NCI-H526 treated with DMSO at 0.1 percent for 48 hours (cell line): Measurements from ENCODE around the gene TVP23C.

ENCODE experiments used
- DNase-seq: peaks from one replicate; lab custom pipeline; 2025; lab: John Stamatoyannopoulos, UW

Gene TVP23C

DNA sequence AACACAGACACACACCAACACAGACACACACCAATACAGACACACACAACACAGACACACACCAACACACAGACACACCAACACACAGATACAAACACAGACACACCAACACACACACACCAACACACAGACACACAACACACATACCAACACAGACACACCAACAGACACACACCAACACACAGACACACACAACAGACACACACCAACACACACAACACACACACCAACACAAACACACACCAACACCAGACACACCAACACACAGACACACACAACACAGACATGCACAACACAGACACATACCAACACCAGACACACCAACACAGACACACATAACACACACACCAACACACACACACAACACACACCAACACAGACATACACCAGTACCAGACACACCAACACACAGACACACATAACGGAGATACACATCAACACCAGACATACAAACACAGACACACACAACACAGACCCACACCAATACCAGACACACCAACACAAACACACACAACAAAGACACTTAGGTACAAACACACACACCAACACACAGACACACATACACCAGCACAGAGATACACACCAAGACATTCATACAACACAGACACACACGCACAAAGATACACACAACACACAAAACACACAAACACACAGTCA is 98.1 kb downstream of the TVP23C start:
- DNase-seq, result no peak

- no peak for DNase-seq
Measured at GRCh38 chr17:15464231-15464985, 98.9 kb downstream of the TVP23C start.

DNA sequence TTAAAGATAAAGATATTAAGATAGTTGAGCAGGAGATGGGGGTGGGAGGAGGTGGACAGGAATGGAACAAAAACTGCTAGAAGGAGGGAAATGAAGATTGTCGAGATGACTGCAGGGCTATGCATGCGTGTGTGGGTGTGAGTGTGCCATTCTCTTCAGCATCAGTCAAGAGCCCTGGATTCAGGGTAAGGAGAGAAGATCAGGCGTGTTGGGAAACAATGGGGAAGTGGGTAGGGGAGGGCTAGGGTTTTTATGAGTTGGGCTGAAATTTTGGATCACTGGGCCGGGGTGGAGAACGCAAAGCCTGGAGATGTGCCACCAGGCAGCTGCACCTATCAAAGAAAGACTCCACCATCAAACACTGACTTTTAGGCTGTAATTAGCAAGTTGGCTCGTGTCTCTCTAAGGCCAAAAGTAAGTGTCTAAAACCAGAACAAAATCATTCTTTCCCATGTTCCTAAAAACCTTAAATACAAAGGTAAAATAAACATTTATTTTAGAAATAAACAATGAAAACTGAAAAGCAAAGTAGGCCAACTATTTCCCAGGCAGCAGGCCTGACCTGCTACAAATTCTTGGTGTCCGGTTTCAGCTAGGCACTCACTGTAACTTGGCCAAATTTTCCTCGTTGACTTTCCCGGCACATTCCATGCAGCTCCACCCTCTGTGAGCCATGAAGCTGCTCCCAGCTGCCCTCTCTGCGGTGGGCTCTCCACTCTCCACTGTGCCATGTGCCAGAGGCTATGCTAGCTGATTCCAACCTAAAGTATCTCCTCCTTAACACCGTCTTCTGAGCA is 100.1 kb downstream of the TVP23C start:
- no peak for DNase-seq

DNA sequence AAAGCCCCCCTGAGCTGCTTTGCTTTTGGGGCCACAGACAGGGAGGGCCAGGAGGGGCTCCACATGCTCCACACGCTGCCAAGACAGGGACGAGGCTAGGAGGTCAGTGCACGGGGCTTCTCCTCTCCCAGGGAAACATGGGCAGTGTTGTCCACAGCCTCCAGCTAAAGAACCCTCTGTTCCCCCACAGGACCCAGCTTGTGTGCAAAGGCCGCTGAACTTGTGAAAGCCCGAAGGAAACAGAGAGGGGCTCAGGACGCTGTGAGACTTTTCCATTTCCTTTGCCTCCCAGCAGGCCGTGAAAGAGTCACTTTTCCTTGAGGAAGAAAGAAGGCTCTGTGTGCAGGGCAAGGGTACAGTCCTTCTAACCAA is 105.6 kb downstream of the TVP23C start:
- DNase-seq, result no peak

DNA sequence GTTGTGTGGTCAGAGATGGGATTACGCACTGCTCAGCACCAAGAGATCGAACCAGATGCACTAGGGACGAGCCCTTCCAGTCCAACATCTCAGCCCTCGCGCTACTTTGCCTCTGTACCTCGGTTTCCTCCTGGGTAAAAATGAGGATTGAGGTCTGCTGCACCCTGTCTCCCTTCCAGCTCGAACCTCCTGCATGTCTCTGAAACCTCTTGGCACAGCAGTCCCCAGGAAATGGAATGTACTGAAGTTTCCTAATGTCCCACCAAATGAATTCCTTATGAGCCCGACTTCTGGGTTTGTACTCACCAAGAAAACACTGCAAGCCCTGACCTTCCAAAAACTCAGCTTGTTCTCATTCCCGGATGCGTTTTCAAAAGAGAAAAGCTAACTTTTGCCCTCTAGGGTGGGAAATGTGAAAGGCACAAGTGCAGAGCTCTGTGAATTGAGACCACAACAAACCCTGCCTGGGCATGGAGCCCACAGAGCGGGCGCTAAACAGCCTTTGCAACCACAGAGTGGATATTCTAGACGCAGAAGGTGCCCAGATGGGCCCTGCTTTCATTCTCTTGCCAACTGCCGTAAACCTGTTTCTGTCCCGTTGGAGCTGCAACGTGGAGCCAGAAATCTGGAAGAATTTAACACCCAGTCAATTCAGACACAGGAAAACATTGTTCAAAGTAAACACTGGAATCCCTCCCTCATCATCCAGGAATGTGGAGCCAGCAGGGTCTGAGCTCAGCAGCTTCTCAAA is 106.1 kb downstream of the TVP23C start:
- no peak for DNase-seq

DNA sequence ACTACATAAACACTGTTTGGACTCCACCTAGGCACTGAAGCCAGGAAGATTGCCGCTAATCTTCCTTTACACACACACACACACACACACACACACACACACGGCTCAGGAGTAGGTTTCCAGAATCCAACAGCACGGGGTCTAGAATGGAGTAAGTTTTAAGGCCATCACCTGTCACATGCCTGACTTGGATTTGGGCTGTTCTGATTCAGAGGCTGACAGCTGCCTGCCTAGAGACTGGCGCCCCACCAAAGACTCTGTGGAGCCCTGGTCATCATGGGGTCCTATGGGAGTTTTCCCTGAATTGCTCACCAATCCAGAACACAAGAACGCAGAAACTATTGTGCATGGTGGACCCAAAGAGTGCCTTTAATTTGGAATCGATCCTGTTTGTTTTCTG is 106.8 kb downstream of the TVP23C start:
- DNase-seq, result no peak

GRCh38 chr17:15454346-15454745 is 108.9 kb downstream of the TVP23C start:
- DNase-seq, result no peak

GRCh38 chr17:15453782-15454181 is 109.5 kb downstream of the TVP23C start:
- no peak for DNase-seq

- DNase-seq, result no peak
Measured at GRCh38 chr17:15453246-15453645, 110.0 kb downstream of the TVP23C start.

GRCh38 chr17:15452746-15453145 is 110.5 kb downstream of the TVP23C start:
- DNase-seq, result no peak
